ENCODE measurements around the gene PINLYP. TPM values are rescaled to one million over a fixed set of nuclear protein-coding genes. Genes with fewer than 3 reads are reported as not detected.

PINLYP gene
- total RNA-seq, 2 experiments from 2014 or later, result 0.40 to 4.9 TPM

- intact Hi-C loops (cut with micrococcal nuclease; ENCODE audit: unreplicated experiment), result no loop called here
- H3K9me3 ChIP-seq (ENCODE audit: low read length), result no peaks in the 10 kb centered on the region
- POLR2A ChIA-PET, result interaction anchor here (0.7 kb wide), 1 partner anchor 1491 kb away, joined by 3 read pairs; no protein-coding TSS in a partner anchor
- no peaks in the 10 kb centered on the region for H3K9me2 ChIP-seq (ENCODE audit: insufficient read depth, low read length)
- CTCF ChIA-PET (ENCODE audit: unreplicated experiment), result no interaction called here
- 0 out of 2 replicates have a peak overlapping the region, but pooled peaks have one; percentile 10 for H3K4me2 ChIP-seq (ENCODE audit: low read length)
- no peak overlapping the region for H3K27ac ChIP-seq (ENCODE audit: low read depth, low read length, poor library complexity, severe bottlenecking)
- no peaks in the 10 kb centered on the region for H4K20me1 ChIP-seq (ENCODE audit: insufficient read depth, low read length)
- no peak overlapping the region for H2AFZ ChIP-seq (ENCODE audit: low read length)
- peaks cover 19% of the 10 kb centered on the region for H3K4me1 ChIP-seq (ENCODE audit: insufficient read depth, low read length, poor library complexity, severe bottlenecking)
- H3K79me2 ChIP-seq (ENCODE audit: insufficient read depth, low read depth, low read length), result peaks cover 42% of the 10 kb centered on the region
- H3K36me3 ChIP-seq (ENCODE audit: insufficient read depth, low read length), result peaks cover 28% of the 10 kb centered on the region
- TF ChIP-seq EZH2phosphoT487 (IDR thresholded peaks at IDR 0.05; ENCODE audit: borderline replicate concordance, low read depth, low read length), result no peak
- TF ChIP-seq CTCF (conservative IDR thresholded peaks at IDR 0.05; ENCODE audit: low read length), result no peak
- no peak for DNase-seq (ENCODE audit: low spot score)
- H3K4me3 ChIP-seq (ENCODE audit: low read depth, low read length, poor library complexity, severe bottlenecking), result no peak overlapping the region
- BruUV-seq (replicated peaks), result no TSS peak
These were observed 41.4 kb downstream of the PINLYP start for GRCh38 chr19:43616954-43617353.

- H3K27ac ChIP-seq (ENCODE audit: low read depth, low read length, poor library complexity, severe bottlenecking), result peak overlapping the region; percentile 79
- TF ChIP-seq EZH2phosphoT487 (IDR thresholded peaks at IDR 0.05; ENCODE audit: borderline replicate concordance, low read depth, low read length), result no peak
- no peak for TF ChIP-seq CTCF (conservative IDR thresholded peaks at IDR 0.05; ENCODE audit: low read length)
- H3K4me2 ChIP-seq (ENCODE audit: low read length), result peak overlapping the region; percentile 89
- peaks cover 42% of the 10 kb centered on the region for H3K79me2 ChIP-seq (ENCODE audit: insufficient read depth, low read depth, low read length)
- no peaks in the 10 kb centered on the region for H4K20me1 ChIP-seq (ENCODE audit: insufficient read depth, low read length)
- intact Hi-C loops (cut with micrococcal nuclease; ENCODE audit: unreplicated experiment), result no loop called here
- H3K4me3 ChIP-seq (ENCODE audit: low read depth, low read length, poor library complexity, severe bottlenecking), result peak overlapping the region; percentile 72
- H3K4me1 ChIP-seq (ENCODE audit: insufficient read depth, low read length, poor library complexity, severe bottlenecking), result peaks cover 19% of the 10 kb centered on the region
- peak overlapping the region; percentile 12 for H2AFZ ChIP-seq (ENCODE audit: low read length)
- H3K36me3 ChIP-seq (ENCODE audit: insufficient read depth, low read length), result peaks cover 9% of the 10 kb centered on the region
- BruUV-seq (replicated peaks), result TSS peak; percentile 80
- H3K9me3 ChIP-seq (ENCODE audit: low read length), result no peaks in the 10 kb centered on the region
- POLR2A ChIA-PET, result interaction anchor here (0.7 kb wide), 1 partner anchor 22 kb away, joined by 9 read pairs; the partner anchor contains the start of gene ZNF576
- DNase-seq (ENCODE audit: low spot score), result peak; percentile 80
- CTCF ChIA-PET (ENCODE audit: unreplicated experiment), result no interaction called here
- H3K9me2 ChIP-seq (ENCODE audit: insufficient read depth, low read length), result no peaks in the 10 kb centered on the region
These were observed 43.3 kb downstream of the PINLYP start for GRCh38 chr19:43618921-43619261.

- no TSS peak for BruUV-seq (replicated peaks)
- Histone ChIP-seq H3K9me3 (ENCODE audit: low read length) (no peaks in the 10 kb centered on the region), H3K27ac (ENCODE audit: low read depth, low read length, poor library complexity, severe bottlenecking) (peak within 1 kb of the TSS; percentile 79), H3K4me2 (ENCODE audit: low read length) (peak within 1 kb of the TSS; percentile 89), H2AFZ (ENCODE audit: low read length) (peak within 1 kb of the TSS; percentile 12), H3K4me1 (ENCODE audit: insufficient read depth, low read length, poor library complexity, severe bottlenecking) (peaks cover 19% of the 10 kb centered on the region), H4K20me1 (ENCODE audit: insufficient read depth, low read length) (no peaks in the 10 kb centered on the region), H3K36me3 (ENCODE audit: insufficient read depth, low read length) (0 out of 2 replicates have a peak, but pooled peaks cover 4% of the 10 kb centered on the region), H3K9me2 (ENCODE audit: insufficient read depth, low read length) (no peaks in the 10 kb centered on the region), H3K4me3 (ENCODE audit: low read depth, low read length, poor library complexity, severe bottlenecking) (peak within 1 kb of the TSS; percentile 72), H3K79me2 (ENCODE audit: insufficient read depth, low read depth, low read length) (peaks cover 42% of the 10 kb centered on the region)
- ChIA-PET CTCF (ENCODE audit: unreplicated experiment) (no interaction called here), POLR2A (no interaction called here)
- intact Hi-C loops (cut with micrococcal nuclease; ENCODE audit: unreplicated experiment), result no loop called here
- TF ChIP-seq EZH2phosphoT487 (IDR thresholded peaks at IDR 0.05; ENCODE audit: borderline replicate concordance, low read depth, low read length), result no peak
- no peak for TF ChIP-seq CTCF (conservative IDR thresholded peaks at IDR 0.05; ENCODE audit: low read length)
- peak; percentile 97 for DNase-seq (ENCODE audit: low spot score)
These were observed 43.9 kb downstream of the PINLYP start, which contains the start of gene ZNF428 for GRCh38 chr19:43619262-43620060. Gene ZNF428 (minus strand): TSS chr19:43619629. CDS start chr19:43614304, 5,325 bp downstream.
